H1 (cell line): ENCODE measurements around the gene ADAT3. TPM values are rescaled to one million over a fixed set of nuclear protein-coding genes. Genes with fewer than 3 reads are reported as not detected.

Source experiments
- MAFK ChIP-seq: IDR thresholded peaks from 2 replicates; pipeline ENCODE4 v1.6.1; 2012; ENCODE audit warnings: low read depth, mild to moderate bottlenecking, improper control_type of control experiment, low read length
- PHF8 ChIP-seq: fragments of 200-600 bp; sonication (generic); conservative IDR thresholded peaks from 2 replicates; pipeline ENCODE4 v1.7.1; 2012; ENCODE audit warnings: low read depth, mild to moderate bottlenecking, inconsistent platforms, low read length, moderate library complexity
- POLR2AphosphoS5 ChIP-seq: IDR thresholded peaks from 2 replicates; pipeline ENCODE4 v1.6.1; 2011; ENCODE audit warnings: low read depth, low read length
- YY1 ChIP-seq: IDR thresholded peaks from 2 replicates; pipeline ENCODE4 v1.6.1; 2011; ENCODE audit warnings: low read depth, mild to moderate bottlenecking, low read length
- polyA plus RNA-seq, 7 experiments: library from polyadenylated mRNA; depleted of rRNA in 3 of 7; stranded (reverse) in 5 of 7; unstranded in 2 of 7; fragments of >200 nt in 5 of 7; fragments of 200-250 nt in 2 of 7; gene quantifications; 1 replicate in 5 of 7; 2 replicates in 1 of 7; 4 replicates in 1 of 7; pipeline versions ENCODE4 v1.2.1 to v1.2.3, GENCODE V29; 2011 to 2013; ENCODE audit warnings: missing spikeins in 2 of 7, mixed read lengths in 2 of 7
- total RNA-seq: library from RNA; stranded (reverse); fragmentation: NEBNext Ultra II Directional; extraction: Animal tissue kit (Norgen Biotek cat#: 25700); gene quantifications from 2 replicates; pipeline ENCODE4 v1.2.1, GENCODE V29; 2021
- TF ChIP-seq, protein P1 (sequence below): IDR thresholded peaks from 2 replicates; pipeline ENCODE4 v1.6.1; 2011; ENCODE audit warnings: low read depth, mild to moderate bottlenecking, low read length; ENCODE audit not compliant: insufficient read depth

Gene ADAT3
- total and polyA plus RNA-seq, 2 of the 8 experiments (the other 6 are each of a cell fraction or from before 2014, with no cell fraction given) = 5.4 to 10.8 TPM

- TF ChIP-seq, protein P1, sequence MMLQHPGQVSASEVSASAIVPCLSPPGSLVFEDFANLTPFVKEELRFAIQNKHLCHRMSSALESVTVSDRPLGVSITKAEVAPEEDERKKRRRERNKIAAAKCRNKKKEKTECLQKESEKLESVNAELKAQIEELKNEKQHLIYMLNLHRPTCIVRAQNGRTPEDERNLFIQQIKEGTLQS = no peak
- TF ChIP-seq POLR2AphosphoS5 (no peak), MAFK (no peak), PHF8 (no peak), YY1 (no peak)
Measured at GRCh38 chr19:1857648-1858326, 47.4 kb upstream of the ADAT3 start (continued).
